ENCODE results near the gene RGS6.

Gene RGS6

DNA sequence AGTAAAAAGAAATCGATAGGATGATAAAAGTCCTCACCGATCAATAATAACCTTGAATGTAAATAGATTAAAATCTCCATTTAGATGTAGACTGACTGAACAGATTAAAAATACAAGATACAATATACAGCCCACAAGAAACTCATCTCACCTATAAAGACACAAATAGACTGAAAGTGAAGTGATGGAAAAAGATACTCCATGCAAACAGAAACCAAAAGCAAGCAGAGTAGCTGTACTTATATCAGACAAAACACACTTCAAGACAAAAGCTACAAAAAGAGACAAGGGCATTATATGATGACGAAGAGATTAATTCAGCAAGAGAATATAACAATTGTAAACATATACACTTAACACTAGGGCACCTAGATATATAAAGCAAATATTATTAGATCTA, 444.8 kb downstream of the RGS6 start:
- DNase-seq (ENCODE audit: extremely low read depth, insufficient read length) = no peak
- no peak for TF ChIP-seq CTCF (IDR thresholded peaks at IDR 0.05; ENCODE audit: insufficient read depth, low read length, poor library complexity, severe bottlenecking)
- H3K27me3 ChIP-seq (replicated peaks; ENCODE audit: control insufficient read depth, insufficient read depth, low read length) = no peaks in the 10 kb centered on the region
- no peak overlapping the region for H3K4me3 ChIP-seq (replicated peaks; ENCODE audit: low read depth, low read length)
- H3K36me3 ChIP-seq (ENCODE audit: control insufficient read depth, insufficient read depth, low read length) = no peaks in the 10 kb centered on the region

DNA sequence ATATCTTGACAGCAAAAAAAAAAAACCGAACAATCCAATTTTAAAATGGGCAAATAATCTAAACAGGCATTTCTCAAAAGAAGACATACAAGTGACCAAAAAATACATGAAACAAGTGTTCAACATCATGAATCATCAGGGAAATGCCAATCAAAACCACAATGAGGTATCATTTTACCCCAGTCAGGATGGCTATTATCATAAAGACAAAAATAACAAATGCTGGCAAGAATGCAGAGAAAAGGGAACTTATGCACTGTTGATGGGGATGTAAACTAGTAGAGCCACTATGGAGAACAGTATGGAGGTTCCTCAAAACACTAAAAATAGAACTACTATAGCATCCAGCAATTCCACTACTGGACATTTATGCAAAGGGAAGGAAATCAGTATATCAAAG, 448.2 kb downstream of the RGS6 start:
- no peak overlapping the region for H3K4me3 ChIP-seq (replicated peaks; ENCODE audit: low read depth, low read length)
- no peaks in the 10 kb centered on the region for H3K27me3 ChIP-seq (replicated peaks; ENCODE audit: control insufficient read depth, insufficient read depth, low read length)
- DNase-seq (ENCODE audit: extremely low read depth, insufficient read length) = no peak
- H3K36me3 ChIP-seq (ENCODE audit: control insufficient read depth, insufficient read depth, low read length) = no peaks in the 10 kb centered on the region
- no peak for TF ChIP-seq CTCF (IDR thresholded peaks at IDR 0.05; ENCODE audit: insufficient read depth, low read length, poor library complexity, severe bottlenecking)

DNA sequence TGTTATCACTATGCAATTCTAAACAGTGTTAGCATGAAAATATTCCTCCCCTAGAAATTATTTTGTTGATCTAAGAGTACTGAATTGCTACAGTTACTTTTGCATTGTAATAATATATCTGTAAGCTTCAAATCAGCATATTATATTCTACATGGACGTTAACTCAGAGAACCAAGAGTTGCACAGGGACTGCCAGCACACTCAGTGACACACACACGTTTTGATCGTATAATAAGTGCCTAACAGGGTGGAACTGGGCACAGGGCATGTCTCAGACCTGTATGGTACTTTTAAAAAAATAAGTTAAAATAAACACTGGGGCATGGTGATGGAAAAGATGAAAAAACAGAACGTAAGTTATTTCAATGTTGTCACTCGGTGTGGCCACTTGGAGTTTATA, 451.6 kb downstream of the RGS6 start:
- no peak for TF ChIP-seq CTCF (IDR thresholded peaks at IDR 0.05; ENCODE audit: insufficient read depth, low read length, poor library complexity, severe bottlenecking)
- Histone ChIP-seq H3K4me3 (replicated peaks; ENCODE audit: low read depth, low read length) (no peak overlapping the region), H3K36me3 (ENCODE audit: control insufficient read depth, insufficient read depth, low read length) (no peaks in the 10 kb centered on the region), H3K27me3 (replicated peaks; ENCODE audit: control insufficient read depth, insufficient read depth, low read length) (no peaks in the 10 kb centered on the region)
- no peak for DNase-seq (ENCODE audit: extremely low read depth, insufficient read length)

- H3K27me3 ChIP-seq (replicated peaks; ENCODE audit: control insufficient read depth, insufficient read depth, low read length) = no peaks in the 10 kb centered on the region
- no peak for DNase-seq (ENCODE audit: extremely low read depth, insufficient read length)
- no peak overlapping the region for H3K4me3 ChIP-seq (replicated peaks; ENCODE audit: low read depth, low read length)
- H3K36me3 ChIP-seq (ENCODE audit: control insufficient read depth, insufficient read depth, low read length) = no peaks in the 10 kb centered on the region
- TF ChIP-seq CTCF (IDR thresholded peaks at IDR 0.05; ENCODE audit: insufficient read depth, low read length, poor library complexity, severe bottlenecking) = no peak
Observed at GRCh38 chr14:72387726-72388125, 455.5 kb downstream of the RGS6 start.

- TF ChIP-seq CTCF (IDR thresholded peaks at IDR 0.05; ENCODE audit: insufficient read depth, low read length, poor library complexity, severe bottlenecking) = no peak
- no peaks in the 10 kb centered on the region for H3K36me3 ChIP-seq (ENCODE audit: control insufficient read depth, insufficient read depth, low read length)
- H3K4me3 ChIP-seq (replicated peaks; ENCODE audit: low read depth, low read length) = no peak overlapping the region
- DNase-seq (ENCODE audit: extremely low read depth, insufficient read length) = no peak
- no peaks in the 10 kb centered on the region for H3K27me3 ChIP-seq (replicated peaks; ENCODE audit: control insufficient read depth, insufficient read depth, low read length)
Observed at GRCh38 chr14:72389200-72389599, 457.0 kb downstream of the RGS6 start.

GRCh38 chr14:72401101-72401625, 468.9 kb downstream of the RGS6 start:
- H3K36me3 ChIP-seq (ENCODE audit: control insufficient read depth, insufficient read depth, low read length) = no peaks in the 10 kb centered on the region
- no peak for DNase-seq (ENCODE audit: extremely low read depth, insufficient read length)
- H3K4me3 ChIP-seq (replicated peaks; ENCODE audit: low read depth, low read length) = no peak overlapping the region
- no peak for TF ChIP-seq CTCF (IDR thresholded peaks at IDR 0.05; ENCODE audit: insufficient read depth, low read length, poor library complexity, severe bottlenecking)
- H3K27me3 ChIP-seq (replicated peaks; ENCODE audit: control insufficient read depth, insufficient read depth, low read length) = no peaks in the 10 kb centered on the region
